NCI-H2171 (cell line): ENCODE measurements around the gene ASMTL.
"Not testable (repeated sequence)": the region's sequence is repeated elsewhere in the genome, so short reads cannot be mapped to it uniquely, and the experiment has no call there.

Experiments used
- DNase-seq: peaks from one replicate; lab custom pipeline; 2025; lab: John Stamatoyannopoulos, UW

ASMTL gene

DNA sequence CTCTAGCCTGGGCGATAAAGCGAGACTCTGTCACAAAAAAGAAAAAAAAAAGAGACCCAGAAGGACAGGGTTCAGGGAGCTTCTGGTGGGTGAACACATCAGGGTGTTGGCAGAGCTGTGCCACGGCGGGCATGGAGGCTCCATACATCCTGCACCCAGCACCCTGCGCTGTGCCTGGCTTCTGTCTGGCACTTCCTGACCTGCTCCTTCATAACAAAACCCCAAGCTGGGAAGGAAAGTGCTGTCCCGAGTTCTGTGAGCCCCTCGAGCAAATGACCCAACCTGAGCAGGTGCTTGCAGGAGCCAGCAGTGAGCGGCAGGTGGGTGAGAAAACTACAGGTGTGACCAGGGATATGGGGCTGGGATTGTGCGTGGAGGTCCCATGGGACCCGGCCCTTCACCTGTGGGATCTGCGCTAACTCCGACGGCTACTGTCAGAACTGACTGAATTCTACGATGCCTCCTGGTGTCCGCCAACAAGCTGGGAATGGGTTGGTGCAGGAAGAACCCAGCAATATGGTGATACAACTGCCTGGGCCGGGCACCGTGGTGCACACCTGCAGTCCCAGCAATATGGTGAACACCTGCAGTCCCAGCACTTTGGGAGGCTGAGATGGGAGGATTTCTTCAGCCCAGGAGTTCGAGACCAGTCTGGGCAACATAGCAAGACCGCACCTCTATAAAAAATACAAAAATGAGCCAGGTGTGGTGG, 18.9 kb downstream of the ASMTL start:
- no peak for DNase-seq

DNA sequence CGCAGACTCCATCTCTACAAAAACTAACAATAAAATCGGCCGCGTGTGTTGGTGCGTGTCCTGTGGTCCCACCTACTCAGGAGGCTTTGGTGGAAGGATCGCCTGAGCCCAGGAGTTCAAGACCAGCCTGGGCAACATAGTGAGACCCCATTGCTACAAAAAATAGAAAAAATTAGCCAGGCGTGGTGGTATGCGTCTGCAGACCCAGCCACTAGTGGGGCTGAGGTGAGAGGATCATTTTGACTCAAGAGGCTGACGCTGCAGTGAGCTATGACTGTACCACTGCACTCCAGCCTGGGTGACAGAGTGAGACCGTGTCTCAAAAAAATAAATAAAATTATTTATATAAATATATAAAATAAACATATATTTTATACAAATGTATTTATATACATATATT, 22.3 kb downstream of the ASMTL start:
- DNase-seq: no peak

DNA sequence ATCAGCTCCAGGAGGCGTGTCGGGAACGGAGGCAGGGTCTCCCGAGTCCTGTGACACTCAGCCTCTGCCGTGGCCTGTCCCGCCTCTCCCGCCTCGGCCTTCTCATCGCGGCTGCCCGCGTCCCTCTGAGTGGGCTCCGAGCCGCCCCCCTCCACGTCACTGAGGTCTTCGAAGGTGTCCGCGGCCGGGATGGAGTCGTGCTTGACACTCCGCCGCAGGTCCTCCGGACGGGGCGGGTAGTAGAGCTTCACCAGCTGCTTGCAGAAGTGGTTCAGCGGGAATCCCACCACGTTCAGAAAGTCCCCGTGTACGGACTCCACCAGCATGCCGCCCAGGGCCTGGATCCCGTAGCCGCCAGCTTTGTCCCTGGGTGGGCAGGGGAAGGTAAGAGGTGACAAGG, 25.0 kb downstream of the ASMTL start:
- no peak for DNase-seq

GRCh38 chrX:1426321-1426720, 26.4 kb downstream of the ASMTL start:
- not testable (repeated sequence) for DNase-seq

GRCh38 chrX:1425381-1425780, 27.3 kb downstream of the ASMTL start:
- no peak for DNase-seq

GRCh38 chrX:1424147-1424851, 28.4 kb downstream of the ASMTL start:
- DNase-seq: no peak

DNA sequence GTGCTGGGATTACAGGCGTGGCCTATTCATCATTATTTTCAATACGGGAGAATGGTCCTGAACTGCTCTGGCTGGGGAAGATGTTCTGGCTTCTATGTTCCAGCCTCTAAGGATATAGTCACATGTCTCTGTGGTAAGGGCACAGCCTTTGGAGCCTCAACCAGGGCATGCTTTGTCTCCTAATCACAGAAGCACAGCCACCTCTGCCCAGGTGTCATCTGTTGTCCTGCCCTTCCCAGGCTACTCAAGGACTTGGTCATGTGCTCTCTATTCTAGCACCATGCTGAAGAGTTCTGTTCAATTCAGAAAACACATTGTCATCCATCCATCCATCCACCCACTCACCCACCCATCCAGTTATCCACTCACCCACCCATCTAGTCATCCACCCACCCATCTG, 29.5 kb downstream of the ASMTL start:
- no peak for DNase-seq

DNA sequence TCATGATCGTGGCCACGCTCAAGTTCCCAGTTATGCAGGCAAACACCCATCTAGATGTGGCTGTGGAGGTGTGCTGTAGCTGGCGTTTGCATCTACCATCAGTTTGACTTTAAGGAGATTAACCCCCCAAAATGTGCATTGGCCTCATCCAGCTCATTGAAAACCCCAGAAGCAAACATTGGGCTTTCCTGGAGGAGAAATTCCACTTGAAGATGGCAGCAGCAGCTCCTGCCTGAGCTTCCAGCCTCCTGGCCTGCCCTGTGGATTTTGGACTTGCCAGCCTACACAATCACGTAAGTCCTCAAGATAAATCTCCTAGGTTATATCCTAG, 30.6 kb downstream of the ASMTL start:
- DNase-seq: no peak

DNA sequence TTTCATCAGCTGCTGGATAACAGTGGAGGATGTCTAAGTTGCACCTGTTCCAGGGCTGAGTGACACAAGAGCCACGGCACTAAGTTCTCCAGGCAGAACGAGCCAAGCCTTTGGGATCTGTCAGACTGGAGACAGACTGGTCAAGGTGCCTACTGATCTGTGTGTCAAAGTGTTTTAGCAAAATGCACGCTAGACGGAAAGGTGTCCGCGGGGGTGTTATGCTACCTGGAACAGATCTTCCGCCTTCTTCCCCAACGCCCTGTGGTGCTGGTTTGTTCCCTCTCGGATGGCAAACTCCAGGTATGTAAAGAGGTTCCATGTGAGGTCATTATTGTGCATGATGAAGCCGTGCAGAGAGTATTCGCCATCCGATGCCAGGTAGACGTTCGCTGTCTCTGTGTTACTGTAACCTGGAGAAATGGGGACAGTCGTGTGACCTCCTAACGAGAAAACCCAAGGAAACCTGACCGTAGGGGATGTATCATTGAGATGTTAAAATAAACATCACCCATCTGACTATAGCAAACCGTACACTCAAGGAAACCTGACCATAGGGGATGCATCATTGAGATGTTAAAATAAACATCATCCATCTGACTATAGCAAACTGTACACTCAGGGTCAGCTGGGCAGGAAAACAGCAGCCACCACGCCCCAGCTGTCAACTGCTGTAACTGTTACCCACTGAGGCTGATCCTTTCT, 31.1 kb downstream of the ASMTL start:
- DNase-seq: no peak

DNA sequence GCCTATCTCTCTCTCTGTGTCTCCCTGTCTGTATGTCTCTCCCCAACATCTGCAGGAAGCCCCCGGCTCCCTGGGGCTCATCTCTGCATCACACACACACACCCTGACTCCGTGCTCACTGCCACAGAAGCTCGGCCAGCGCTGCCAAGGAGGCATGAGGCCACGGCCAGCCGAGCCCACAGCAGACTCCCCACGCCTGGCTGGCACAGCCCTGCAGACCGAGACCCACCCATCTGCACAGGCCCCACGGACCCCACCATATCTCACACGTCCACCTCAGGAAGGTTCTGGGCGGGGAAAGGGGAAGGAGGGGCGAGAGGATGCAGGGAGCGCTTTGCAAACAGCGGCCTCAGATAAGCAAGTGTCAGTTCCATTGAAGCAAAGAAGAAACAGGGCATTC, 32.3 kb downstream of the ASMTL start:
- no peak for DNase-seq

- DNase-seq: no peak
Measured at GRCh38 chrX:1419545-1420355, 33.0 kb downstream of the ASMTL start.

DNA sequence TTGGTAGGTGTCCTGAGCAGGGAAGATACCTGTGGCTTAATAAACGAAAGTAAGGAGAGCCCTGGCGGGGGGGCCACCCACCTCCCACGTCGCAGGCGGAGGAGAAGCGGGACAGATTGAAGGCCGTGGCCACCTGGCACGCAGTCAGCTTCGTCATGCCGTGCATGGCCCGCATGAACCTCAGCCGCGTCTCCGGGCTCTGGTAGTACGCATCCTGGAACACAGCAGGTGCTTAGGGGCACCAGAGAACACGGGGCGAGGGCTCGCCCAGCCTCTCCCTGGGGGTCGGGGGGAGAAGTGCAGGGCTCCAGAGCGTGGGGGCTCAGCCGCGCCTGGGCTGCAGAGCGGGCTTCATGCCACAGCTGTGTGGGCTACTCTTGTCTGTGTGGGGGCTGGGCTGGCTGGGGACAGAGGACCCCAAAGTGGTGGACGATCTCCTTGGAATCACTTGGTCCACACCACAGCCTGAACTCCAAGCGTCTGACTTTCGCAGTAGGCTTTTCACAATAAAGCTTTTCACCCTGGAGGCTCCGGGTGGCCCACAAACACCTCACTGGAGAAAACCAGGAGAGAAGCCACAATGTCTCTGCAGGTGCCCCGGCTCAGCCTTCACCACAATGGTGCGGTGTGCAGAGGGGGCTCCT, 33.7 kb downstream of the ASMTL start:
- no peak for DNase-seq

GRCh38 chrX:1417921-1418771, 34.6 kb downstream of the ASMTL start:
- no peak for DNase-seq

DNA sequence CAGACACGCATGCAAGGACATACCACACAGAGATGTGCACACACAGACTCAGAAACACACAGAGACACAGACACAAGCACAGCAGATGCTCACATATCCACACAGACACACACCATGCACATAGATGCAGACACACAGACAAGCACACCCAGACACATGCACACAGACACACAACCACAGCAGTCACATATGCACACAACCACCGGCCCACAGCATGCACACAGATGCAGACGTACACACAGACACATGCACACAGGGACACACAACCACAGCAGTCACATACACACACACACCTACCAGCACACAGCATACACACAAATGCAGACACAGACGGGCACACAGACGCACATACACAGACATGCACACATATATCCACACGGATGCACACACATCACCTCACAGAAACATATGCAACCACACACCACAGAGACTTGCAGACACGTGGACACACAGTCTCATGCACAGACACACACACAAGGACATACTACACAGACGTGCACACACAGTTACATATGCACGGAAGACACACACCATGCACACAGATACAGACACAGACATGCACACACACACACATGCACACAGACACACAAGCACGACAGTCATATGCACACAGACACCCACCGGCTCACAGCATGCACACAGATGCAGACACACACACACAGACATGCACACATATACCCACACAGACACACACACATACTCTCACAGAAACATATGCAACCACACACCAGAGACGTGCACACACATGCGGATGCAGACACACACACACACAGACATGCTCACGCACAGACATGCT, 35.5 kb downstream of the ASMTL start:
- no peak for DNase-seq

DNA sequence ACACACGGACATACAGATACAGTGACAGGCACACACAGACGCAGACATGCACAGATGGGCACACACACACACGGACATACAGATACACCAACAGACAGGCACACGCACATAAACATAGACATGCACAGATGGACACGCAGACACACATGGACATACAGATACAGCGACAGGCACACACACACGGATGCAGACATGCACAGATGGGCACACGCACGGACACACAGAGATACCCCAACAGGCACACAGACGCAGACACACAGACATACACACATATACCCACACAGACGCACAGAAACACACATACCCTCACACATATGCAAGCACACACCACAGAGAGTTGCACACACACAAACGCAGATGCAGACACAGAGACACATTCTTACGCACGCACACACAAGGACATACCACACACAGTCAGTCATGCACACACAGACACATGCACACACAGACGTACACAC, 36.4 kb downstream of the ASMTL start:
- DNase-seq: no peak

GRCh38 chrX:1412551-1413161, 40.1 kb downstream of the ASMTL start:
- no peak for DNase-seq

GRCh38 chrX:1411326-1411725, 41.4 kb downstream of the ASMTL start:
- DNase-seq: no peak

- no peak for DNase-seq
Measured at GRCh38 chrX:1407035-1407434, 45.7 kb downstream of the ASMTL start.

GRCh38 chrX:1405769-1406168, 46.9 kb downstream of the ASMTL start:
- not testable (repeated sequence) for DNase-seq

- DNase-seq: not testable (repeated sequence)
Measured at GRCh38 chrX:1403867-1404266, 48.8 kb downstream of the ASMTL start.
